HEK293T (cell line): ENCODE measurements around the gene CEP135.
"Not testable (repeated sequence)": the region's sequence is repeated elsewhere in the genome, so short reads cannot be mapped to it uniquely, and the experiment has no call there.

ENCODE experiments used
- CTCF ChIA-PET: fragments of 350-600 bp; formaldehyde crosslinking; extraction: SDS; loops from one replicate; lab custom pipeline; 2021; ENCODE audit warnings: antibody characterized with exemption, inconsistent platforms; lab: Yijun Ruan, JAX
- POLR2A ChIA-PET: fragments of 350-600 bp; formaldehyde crosslinking; extraction: SDS; loops from one replicate; lab custom pipeline; 2020; ENCODE audit warnings: antibody characterized with exemption, inconsistent platforms; lab: Yijun Ruan, JAX
- DNase-seq: peaks from one replicate; pipeline ENCODE4 v3.0.0; 2012; ENCODE audit warnings: mixed read lengths; ENCODE audit errors: extremely low spot score
- ARNT ChIP-seq: fragments of 450-650 bp; IDR thresholded peaks from 2 replicates; pipeline ENCODE4 v1.6.1; 2017; ENCODE audit warnings: mild to moderate bottlenecking
- BHLHE40 ChIP-seq: fragments of 450-650 bp; IDR thresholded peaks from 2 replicates; pipeline ENCODE4 v1.6.1; 2016; ENCODE audit warnings: mild to moderate bottlenecking, moderate library complexity, borderline replicate concordance
- CTBP1 ChIP-seq: fragments of 450-650 bp; IDR thresholded peaks from 2 replicates; pipeline ENCODE4 v1.6.1; 2016; ENCODE audit warnings: borderline replicate concordance
- ELF4 ChIP-seq: fragments of 450-650 bp; IDR thresholded peaks from 2 replicates; pipeline ENCODE4 v1.6.1; 2017; ENCODE audit warnings: antibody characterized with exemption
- FOXA1 ChIP-seq: fragments of 450-650 bp; IDR thresholded peaks from 2 replicates; pipeline ENCODE4 v1.6.1; 2016; ENCODE audit warnings: mild to moderate bottlenecking
- FOXK2 ChIP-seq: fragments of 450-650 bp; IDR thresholded peaks from 2 replicates; pipeline ENCODE4 v1.6.1; 2016; ENCODE audit warnings: mild to moderate bottlenecking
- FOXM1 ChIP-seq: fragments of 450-650 bp; IDR thresholded peaks from 2 replicates; pipeline ENCODE4 v1.6.1; 2017; ENCODE audit warnings: mild to moderate bottlenecking, borderline replicate concordance
- HDGF ChIP-seq: fragments of 450-650 bp; IDR thresholded peaks from 2 replicates; pipeline ENCODE4 v1.6.1; 2017; ENCODE audit warnings: antibody characterized with exemption, borderline replicate concordance
- L3MBTL2 ChIP-seq: fragments of 450-650 bp; conservative IDR thresholded peaks from 2 replicates; pipeline ENCODE4 v1.6.1; 2016; ENCODE audit warnings: mild to moderate bottlenecking
- LEF1 ChIP-seq: fragments of 450-650 bp; IDR thresholded peaks from 2 replicates; pipeline ENCODE4 v1.6.1; 2017; ENCODE audit warnings: mild to moderate bottlenecking, borderline replicate concordance
- NFRKB ChIP-seq: fragments of 450-650 bp; IDR thresholded peaks from 2 replicates; pipeline ENCODE4 v1.6.1; 2016; ENCODE audit warnings: mild to moderate bottlenecking, moderate library complexity
- SP1 ChIP-seq: fragments of 450-650 bp; IDR thresholded peaks from 2 replicates; pipeline ENCODE4 v1.6.1; 2017
- SUZ12 ChIP-seq: fragments of 450-650 bp; IDR thresholded peaks from 2 replicates; pipeline ENCODE4 v1.6.1; 2016; ENCODE audit warnings: mild to moderate bottlenecking
- TARDBP ChIP-seq: fragments of 450-650 bp; IDR thresholded peaks from 2 replicates; pipeline ENCODE4 v1.6.1; 2016
- ZNF384 ChIP-seq: fragments of 450-650 bp; IDR thresholded peaks from 2 replicates; pipeline ENCODE4 v1.6.1; 2016
- TF ChIP-seq, protein P1 (sequence below): fragments of 450-650 bp; IDR thresholded peaks from 2 replicates; pipeline ENCODE4 v1.6.1; 2016

CEP135 gene

GRCh38 chr4:55955710-55956109 is 7.0 kb downstream of the CEP135 start:
- no peak for DNase-seq
- TF ChIP-seq FOXK2 (no peak), ELF4 (no peak), FOXM1 (no peak), L3MBTL2 (no peak), SUZ12 (no peak), TARDBP (no peak), SP1 (no peak), FOXA1 (no peak), BHLHE40 (no peak), LEF1 (no peak), NFRKB (no peak), ZNF384 (no peak), HDGF (no peak), ARNT (no peak), CTBP1 (no peak)
- TF ChIP-seq, protein P1, sequence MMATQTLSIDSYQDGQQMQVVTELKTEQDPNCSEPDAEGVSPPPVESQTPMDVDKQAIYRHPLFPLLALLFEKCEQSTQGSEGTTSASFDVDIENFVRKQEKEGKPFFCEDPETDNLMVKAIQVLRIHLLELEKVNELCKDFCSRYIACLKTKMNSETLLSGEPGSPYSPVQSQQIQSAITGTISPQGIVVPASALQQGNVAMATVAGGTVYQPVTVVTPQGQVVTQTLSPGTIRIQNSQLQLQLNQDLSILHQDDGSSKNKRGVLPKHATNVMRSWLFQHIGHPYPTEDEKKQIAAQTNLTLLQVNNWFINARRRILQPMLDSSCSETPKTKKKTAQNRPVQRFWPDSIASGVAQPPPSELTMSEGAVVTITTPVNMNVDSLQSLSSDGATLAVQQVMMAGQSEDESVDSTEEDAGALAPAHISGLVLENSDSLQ: no peak
- POLR2A ChIA-PET: no interaction called here
- CTCF ChIA-PET: no interaction called here

DNA sequence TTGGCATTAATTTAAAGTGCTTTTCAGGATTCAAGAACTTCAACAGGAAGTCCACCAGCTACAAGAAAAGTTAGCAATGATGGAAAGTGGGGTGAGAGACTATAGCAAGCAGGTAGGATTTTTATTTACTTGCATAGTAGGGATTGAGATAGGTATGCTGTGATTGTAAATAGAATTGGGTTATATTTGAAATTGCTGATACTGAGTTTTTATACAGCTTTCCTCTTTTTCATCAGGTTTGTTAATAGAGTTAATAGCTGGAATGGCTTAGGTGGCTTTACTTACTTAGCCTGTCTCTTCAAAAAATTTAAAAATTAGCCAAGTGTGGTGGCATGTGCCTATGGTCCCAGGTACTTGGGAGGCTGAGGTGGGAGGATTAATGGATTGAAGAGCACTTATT is 10.9 kb downstream of the CEP135 start:
- CTCF ChIA-PET: interaction anchor here (1.3 kb wide), 1 partner anchor 11 kb away, joined by 3 read pairs; the partner anchor contains the start of gene CEP135
- no peak for DNase-seq
- POLR2A ChIA-PET: no interaction called here
- TF ChIP-seq FOXK2 (no peak), ELF4 (no peak), ZNF384 (no peak), L3MBTL2 (no peak), ARNT (no peak), HDGF (no peak), FOXM1 (no peak), CTBP1 (no peak), FOXA1 (no peak), SP1 (no peak), NFRKB (no peak), LEF1 (no peak), SUZ12 (no peak), BHLHE40 (no peak), TARDBP (no peak)
- TF ChIP-seq, protein P1: no peak

DNA sequence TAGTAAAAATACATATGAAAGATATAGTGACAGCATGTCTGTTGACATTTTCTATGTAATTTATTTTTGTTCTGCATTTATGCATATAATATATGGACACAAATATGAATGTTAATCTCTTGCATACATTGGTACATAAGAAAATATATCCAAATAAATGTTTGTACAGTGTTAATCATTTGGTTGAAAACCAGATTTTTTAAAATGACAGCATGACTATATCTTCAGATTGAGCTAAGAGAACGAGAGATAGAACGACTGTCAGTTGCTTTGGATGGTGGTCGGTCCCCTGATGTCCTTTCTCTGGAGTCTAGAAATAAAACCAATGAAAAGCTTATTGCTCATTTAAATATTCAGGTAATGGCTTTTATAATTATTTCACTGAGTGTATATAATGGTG is 15.3 kb downstream of the CEP135 start:
- CTCF ChIA-PET: interaction anchor here (0.6 to 2.0 kb wide), 2 partner anchors 15 to 337 kb away, joined by 3 to 9 read pairs; partner anchors contain the start of gene CEP135
- TF ChIP-seq ZNF384: no peak
- no peak for TF ChIP-seq CTBP1
- TF ChIP-seq FOXK2: no peak
- no peak for TF ChIP-seq FOXM1
- TF ChIP-seq ARNT: no peak
- TF ChIP-seq LEF1: no peak
- TF ChIP-seq TARDBP: no peak
- TF ChIP-seq BHLHE40: no peak
- TF ChIP-seq ELF4: no peak
- no peak for TF ChIP-seq NFRKB
- no peak for TF ChIP-seq L3MBTL2
- no peak for TF ChIP-seq FOXA1
- TF ChIP-seq HDGF: no peak
- TF ChIP-seq, protein P1: no peak

GRCh38 chr4:55965585-55965984 is 16.8 kb downstream of the CEP135 start:
- ChIA-PET POLR2A (no interaction called here), CTCF (interaction anchor here (2.0 kb wide), 1 partner anchor 17 kb away, joined by 9 read pairs; the partner anchor contains the start of gene CEP135)
- TF ChIP-seq CTBP1 (no peak), ARNT (no peak)
- no peak for DNase-seq

More for the DNA sequence above, 15.3 kb downstream of the CEP135 start:
- POLR2A ChIA-PET: no interaction called here
- no peak for DNase-seq

GRCh38 chr4:55966324-55966723 is 17.6 kb downstream of the CEP135 start:
- CTCF ChIA-PET, DNase-seq, POLR2A ChIA-PET: not testable (repeated sequence)

- ChIA-PET CTCF (no interaction called here), POLR2A (no interaction called here)
- DNase-seq: no peak
- TF ChIP-seq SP1: no peak
- TF ChIP-seq, protein P1: no peak
Observed at GRCh38 chr4:55967376-55967775, 18.6 kb downstream of the CEP135 start.

GRCh38 chr4:55973650-55974049 is 24.9 kb downstream of the CEP135 start:
- no peak for DNase-seq
- no peak for TF ChIP-seq LEF1
- TF ChIP-seq NFRKB: no peak
- TF ChIP-seq ELF4: no peak
- no peak for TF ChIP-seq BHLHE40
- ChIA-PET POLR2A (no interaction called here), CTCF (no interaction called here)
